BE2C (cell line): Measurements from ENCODE around the gene DOC2B.

Experiments used
- DNase-seq: peaks from one replicate; pipeline ENCODE4 v3.0.0-alpha.2; 2020
- H3K27me3 ChIP-seq: fragments of 250-450 bp; sonication (Bioruptor Pico); 2 replicates; pipeline ENCODE4 v1.5.1; 2020; ENCODE audit warnings: mild to moderate bottlenecking
- H3K36me3 ChIP-seq: fragments of 250-450 bp; sonication (Bioruptor Pico); 2 replicates; pipeline ENCODE4 v1.5.1; 2020; ENCODE audit warnings: mild to moderate bottlenecking
- H3K4me1 ChIP-seq: fragments of 250-450 bp; sonication (Bioruptor Pico); 2 replicates; pipeline ENCODE4 v1.5.1; 2020
- H3K4me3 ChIP-seq: 2 replicates; pipeline ENCODE4 v1.5.1; 2011; ENCODE audit warnings: low read depth, low read length
- H3K9me3 ChIP-seq: fragments of 250-450 bp; sonication (Bioruptor Pico); 2 replicates; pipeline ENCODE4 v1.5.1; 2020
- CTCF ChIP-seq: IDR thresholded peaks from 2 replicates; pipeline ENCODE4 v1.5.1; 2012; ENCODE audit warnings: mild to moderate bottlenecking, low read depth, low read length

Gene DOC2B

GRCh38 chr17:165939-166338 is 15.5 kb downstream of the DOC2B start:
- Histone ChIP-seq H3K4me1 (no peaks in the 10 kb centered on the region), H3K4me3 (no peak overlapping the region), H3K36me3 (no peaks in the 10 kb centered on the region), H3K9me3 (no peaks in the 10 kb centered on the region), H3K27me3 (no peaks in the 10 kb centered on the region)
- no peak for DNase-seq
- TF ChIP-seq CTCF = no peak

- Histone ChIP-seq H3K36me3 (no peaks in the 10 kb centered on the region), H3K4me3 (no peak overlapping the region), H3K4me1 (no peaks in the 10 kb centered on the region), H3K27me3 (no peaks in the 10 kb centered on the region), H3K9me3 (no peaks in the 10 kb centered on the region)
- peak; percentile 60 for TF ChIP-seq CTCF
- DNase-seq = peak; percentile 57
Measured at GRCh38 chr17:164303-165235, 16.9 kb downstream of the DOC2B start.

- Histone ChIP-seq H3K4me3 (no peak overlapping the region), H3K4me1 (no peaks in the 10 kb centered on the region), H3K9me3 (no peaks in the 10 kb centered on the region), H3K36me3 (no peaks in the 10 kb centered on the region), H3K27me3 (no peaks in the 10 kb centered on the region)
- TF ChIP-seq CTCF = no peak
- DNase-seq = no peak
Measured at GRCh38 chr17:163514-164098, 17.8 kb downstream of the DOC2B start.

GRCh38 chr17:162689-163088 is 18.8 kb downstream of the DOC2B start:
- no peak for TF ChIP-seq CTCF
- no peak overlapping the region for H3K4me3 ChIP-seq

GRCh38 chr17:161481-161880 is 20.0 kb downstream of the DOC2B start:
- no peak for DNase-seq
- no peaks in the 10 kb centered on the region for H3K9me3 ChIP-seq

More at GRCh38 chr17:162689-163088, 18.8 kb downstream of the DOC2B start:
- no peaks in the 10 kb centered on the region for H3K4me1 ChIP-seq
- no peak for DNase-seq
- H3K27me3 ChIP-seq = no peaks in the 10 kb centered on the region
- no peaks in the 10 kb centered on the region for H3K36me3 ChIP-seq
- H3K9me3 ChIP-seq = no peaks in the 10 kb centered on the region

More at GRCh38 chr17:161481-161880, 20.0 kb downstream of the DOC2B start:
- Histone ChIP-seq H3K36me3 (no peaks in the 10 kb centered on the region), H3K4me3 (no peak overlapping the region), H3K4me1 (no peaks in the 10 kb centered on the region), H3K27me3 (no peaks in the 10 kb centered on the region)
- no peak for TF ChIP-seq CTCF
